NCI-H2171 (cell line): Measurements from ENCODE around the gene PDCL3.

Experiments used
- DNase-seq: peaks from one replicate; lab custom pipeline; 2025; lab: John Stamatoyannopoulos, UW

Gene PDCL3

DNA sequence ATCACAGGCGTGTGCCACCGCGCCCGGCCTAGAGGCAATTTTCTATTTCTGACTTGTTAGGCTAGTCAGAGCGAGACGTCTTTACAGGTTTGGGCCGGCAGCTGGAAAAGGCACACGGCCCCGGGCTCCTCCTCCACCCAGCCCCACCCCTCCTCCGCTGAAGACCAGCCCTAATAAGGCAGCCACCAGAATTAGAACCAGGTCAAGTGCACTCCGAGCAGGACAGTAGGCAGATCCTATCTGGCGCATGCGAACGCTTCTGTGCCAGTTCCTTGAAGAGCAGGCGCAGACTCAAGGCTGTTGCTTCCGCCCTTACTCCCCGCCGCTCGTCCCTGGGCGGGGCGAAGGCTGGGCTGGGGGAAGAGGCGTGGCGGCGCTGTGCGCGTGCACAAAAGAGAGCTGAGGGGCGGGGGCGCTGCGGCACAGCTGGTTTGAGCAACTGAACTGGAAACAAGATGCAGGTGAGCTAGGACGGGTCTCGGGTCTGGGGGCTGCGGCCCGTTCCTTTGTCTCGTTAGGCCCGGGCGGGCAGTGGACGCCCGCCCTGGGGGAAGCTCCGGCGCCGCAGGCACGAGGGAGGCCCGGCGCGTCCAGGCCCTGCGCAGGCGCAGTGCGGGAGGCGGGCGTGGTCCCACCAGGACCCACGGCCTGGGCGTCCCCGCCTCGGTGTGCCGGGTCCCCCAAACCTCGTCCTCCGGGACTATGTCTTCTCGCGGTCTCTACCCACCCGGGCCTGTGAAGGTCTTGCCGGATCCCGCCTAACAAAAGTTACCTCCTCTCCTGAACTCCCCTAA, at the start of gene PDCL3:
TSS of gene PDCL3 (plus strand) at position 381 of the 794 bp plus-strand sequence. CDS start at position 456, 75 bp downstream.
- peak; percentile 93 for DNase-seq

DNA sequence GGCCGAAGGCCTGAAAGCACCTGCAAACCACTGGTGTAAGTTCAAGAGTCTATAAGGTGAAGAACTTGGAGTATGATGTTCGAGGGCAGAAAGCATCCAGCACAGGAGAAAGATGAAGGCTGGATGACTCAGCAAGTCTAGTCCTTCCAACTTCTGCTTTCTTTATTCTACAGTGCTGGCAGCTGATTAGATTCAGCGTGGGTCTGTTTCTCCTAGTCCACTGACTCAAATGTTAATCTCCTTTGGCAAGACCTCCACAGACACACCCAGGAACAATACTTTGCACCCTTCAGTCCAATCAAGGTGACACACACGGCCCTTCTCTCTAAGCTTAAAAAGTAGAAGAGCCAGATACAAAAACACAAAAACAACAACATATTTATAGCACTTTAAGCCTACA, 49.1 kb upstream of the PDCL3 start:
- DNase-seq, result no peak

DNA sequence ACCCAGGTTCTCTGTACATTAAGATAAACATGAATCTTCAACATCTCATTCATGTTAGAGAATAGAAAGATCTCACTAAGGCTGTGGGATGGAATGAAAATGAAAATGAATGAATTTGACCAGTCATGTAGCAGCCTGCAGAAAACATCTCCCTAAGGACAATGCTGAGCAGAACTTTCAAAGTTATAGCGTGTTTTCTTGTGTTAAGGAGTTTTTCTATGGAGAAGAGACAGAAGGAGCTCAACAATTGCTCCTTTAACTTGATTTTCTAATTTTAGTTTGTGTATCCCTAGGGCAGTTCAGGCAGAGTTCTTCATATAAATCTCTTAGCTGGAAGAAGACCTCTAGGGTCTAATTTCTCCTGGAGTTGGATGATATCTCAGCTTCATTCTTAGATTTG, 45.2 kb upstream of the PDCL3 start:
- no peak for DNase-seq

DNA sequence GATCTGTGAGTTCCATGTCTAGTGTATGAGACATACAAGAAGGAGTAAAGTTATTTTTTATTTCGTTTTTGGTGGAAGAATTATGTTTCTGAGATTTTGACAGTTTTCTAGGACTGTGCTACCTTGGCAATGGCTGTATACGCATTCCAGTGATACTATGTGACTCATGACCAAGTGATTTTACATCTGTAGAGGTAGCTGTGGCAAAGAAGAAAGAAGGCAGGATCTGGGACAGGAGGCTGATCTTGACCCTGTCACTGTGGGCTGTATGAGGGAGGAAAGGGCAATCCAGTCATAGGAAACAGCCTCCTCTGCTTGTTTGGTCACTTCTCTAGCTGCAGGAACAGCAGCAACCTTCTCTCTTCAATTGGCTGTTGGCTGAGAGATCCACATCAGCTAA, 44.0 kb upstream of the PDCL3 start:
- DNase-seq, result no peak

DNA sequence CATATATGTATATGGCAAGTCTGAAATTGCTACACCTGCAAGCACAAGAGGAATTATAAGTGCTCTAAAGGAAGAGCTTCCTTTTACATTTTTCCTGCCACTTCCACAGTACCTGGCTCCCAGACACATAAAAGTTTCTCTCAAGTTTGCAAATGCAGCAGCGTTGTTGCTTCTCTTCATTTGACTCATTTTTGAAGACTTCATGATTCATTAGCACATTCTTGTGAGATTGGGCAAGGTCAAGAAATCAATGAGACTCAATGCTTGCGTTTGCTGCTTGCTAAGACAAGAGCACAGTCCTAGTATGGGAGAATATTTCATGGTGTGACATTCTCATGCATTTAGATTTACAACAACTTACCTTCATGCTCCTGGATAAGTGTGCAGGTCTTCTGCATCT, 42.6 kb upstream of the PDCL3 start:
- no peak for DNase-seq

DNA sequence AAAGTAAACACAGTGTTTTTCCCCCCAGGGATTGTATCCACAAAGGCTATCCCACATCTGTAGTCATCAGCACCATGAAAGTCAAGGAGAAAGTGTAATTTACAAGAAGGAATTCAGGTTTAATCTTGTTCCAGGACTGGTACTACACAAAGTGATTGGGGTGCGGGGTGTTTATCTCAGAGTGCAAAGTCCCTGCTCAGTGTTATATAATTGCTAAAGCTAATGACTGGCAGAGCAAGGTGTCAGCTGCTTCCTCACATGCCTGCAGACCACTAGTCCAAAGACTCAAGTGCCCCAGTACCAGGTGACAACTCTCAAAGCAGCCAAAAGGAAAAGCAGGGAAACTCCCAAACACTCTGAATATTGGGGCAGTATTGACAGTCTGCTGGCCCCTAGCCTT, 40.4 kb upstream of the PDCL3 start:
- DNase-seq, result no peak

DNA sequence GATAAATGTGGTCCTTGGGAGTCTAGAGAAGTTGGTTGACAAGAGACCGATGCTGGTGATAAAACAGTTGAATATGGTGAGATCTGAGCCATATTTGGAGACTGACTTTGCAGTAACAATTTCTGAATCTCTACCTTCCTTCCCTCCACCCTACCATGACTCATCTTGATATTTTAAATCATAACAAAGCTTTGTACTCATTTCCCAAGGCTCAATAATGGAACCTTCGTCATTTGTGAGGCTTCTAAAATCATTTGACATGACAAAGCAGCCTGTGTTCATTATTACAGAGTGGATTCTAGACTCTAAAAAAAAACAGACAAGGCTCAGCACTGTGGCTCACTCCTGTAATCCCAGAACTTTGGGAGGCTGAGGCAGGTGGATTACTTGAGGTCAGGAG, 38.5 kb upstream of the PDCL3 start:
- no peak for DNase-seq

DNA sequence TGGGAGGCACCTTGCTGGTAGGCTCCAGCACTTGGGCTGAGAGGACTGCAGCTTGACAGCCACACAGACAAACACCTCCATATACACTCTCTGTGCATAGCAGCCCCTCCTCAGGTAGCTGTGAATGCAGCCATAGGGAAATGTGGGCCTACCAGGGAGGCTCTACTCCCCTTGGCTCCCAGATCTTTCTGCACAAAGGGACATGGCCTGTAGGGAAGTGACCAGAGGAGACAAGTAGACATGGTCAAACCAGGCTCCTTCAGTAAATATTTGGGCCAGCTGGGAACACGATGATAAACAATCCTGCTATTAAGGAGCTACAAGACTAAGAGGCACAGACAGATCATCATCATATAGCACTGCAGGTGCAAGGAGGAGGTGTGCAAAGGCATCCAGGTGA, 35.9 kb upstream of the PDCL3 start:
- no peak for DNase-seq

DNA sequence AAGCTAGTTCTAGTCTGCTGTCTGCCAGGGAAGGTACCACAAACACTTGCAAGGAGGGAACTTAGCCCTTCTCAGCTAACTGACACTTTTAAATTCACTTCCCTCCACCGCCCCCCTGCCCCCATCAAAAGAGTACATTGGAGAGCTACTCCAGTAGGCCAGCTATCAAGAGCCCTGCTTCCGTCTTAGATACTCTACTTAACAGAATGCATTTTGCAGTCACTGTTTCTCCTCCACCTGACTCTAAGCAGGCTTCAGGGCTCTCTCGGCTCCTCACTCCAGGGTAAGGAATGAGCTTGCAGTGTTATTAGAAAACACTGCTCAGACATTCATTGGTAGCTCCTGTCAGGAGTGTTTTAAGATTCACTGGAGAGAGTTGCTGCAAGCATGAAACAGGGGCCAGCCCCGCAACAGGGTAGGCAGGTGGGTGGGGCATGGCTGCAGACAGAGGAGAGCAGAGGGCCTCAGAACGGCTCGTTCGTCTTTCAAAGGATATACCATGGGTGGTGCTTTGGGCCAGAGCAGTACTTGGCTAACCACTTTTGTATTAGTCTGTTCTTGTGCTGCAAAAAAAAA, 35.3 kb upstream of the PDCL3 start:
- DNase-seq, result no peak

DNA sequence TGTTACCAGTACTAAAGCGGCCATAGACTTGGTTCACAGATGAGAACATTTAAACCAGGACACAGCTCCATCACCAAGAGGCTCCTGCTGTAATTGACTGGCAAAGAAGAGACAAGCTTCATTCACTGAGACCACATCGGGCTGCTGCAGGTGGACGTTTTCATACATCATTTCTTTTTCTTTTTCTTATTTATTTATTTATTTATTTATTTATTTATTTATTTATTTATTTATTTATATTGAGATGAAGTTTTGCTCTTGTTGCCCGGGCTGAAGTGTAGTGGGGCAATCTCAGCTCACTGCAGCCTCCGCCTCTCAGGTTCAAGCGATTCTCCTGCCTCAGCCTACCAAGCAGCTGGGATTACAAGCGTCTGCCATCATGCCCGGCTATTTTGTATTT, 33.6 kb upstream of the PDCL3 start:
- no peak for DNase-seq

DNA sequence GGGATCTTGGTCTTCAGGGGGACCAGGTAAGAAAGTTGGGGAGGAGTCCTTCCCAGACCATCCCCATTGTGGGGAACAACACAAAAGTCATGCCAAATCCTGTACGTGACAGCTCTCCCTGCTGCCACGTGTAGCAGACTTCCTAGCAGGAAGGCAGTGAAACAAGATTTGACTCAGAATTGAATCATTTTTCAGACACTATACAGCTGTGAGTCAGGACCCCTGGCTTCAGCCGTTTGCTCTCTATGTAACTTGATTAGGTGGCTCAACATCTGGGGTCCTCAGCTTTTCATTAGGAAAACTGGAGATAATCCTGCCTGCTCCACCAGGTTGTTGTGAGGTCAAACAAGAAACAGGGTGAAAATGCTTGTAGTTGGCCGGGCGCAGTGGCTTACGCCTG, 32.9 kb upstream of the PDCL3 start:
- no peak for DNase-seq

DNA sequence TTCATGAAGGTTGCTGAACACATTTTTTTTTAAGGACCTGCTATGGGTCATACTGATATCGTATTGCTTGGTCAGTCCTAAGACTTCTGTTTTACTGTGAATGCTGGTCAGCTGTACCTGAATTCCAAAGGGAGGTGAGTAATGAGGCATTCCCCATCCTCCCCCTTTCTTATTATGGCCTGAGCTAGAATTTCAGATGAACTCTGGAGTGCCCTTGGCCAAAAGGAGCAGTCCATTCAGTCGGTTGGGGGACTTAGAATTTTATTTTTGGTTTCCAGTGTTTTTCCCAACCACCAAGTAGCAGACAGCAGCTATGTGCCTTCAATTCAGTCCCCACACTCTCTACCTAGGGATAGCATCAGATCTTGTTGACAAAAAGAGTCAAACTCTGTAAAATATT, 26.9 kb upstream of the PDCL3 start:
- no peak for DNase-seq

DNA sequence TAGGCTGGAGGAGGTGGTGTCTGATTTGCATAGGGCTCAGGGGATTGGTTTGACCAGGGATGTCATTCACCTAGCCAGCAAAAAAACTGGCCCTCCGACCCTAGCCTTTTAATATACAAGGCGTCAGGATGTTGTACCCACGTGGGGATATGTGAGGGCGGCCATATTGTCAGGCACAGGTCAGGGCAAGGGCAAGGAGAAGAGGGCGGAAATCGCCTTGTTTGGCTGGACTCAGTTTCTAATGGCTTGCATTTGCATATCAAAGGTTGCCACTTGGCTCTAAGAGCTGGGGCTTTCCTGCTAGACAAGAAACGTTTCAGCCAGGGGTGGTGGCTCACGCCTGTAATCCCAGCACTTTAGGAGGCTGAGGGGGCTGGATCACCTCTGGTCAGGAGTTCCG, 24.9 kb upstream of the PDCL3 start:
- no peak for DNase-seq

DNA sequence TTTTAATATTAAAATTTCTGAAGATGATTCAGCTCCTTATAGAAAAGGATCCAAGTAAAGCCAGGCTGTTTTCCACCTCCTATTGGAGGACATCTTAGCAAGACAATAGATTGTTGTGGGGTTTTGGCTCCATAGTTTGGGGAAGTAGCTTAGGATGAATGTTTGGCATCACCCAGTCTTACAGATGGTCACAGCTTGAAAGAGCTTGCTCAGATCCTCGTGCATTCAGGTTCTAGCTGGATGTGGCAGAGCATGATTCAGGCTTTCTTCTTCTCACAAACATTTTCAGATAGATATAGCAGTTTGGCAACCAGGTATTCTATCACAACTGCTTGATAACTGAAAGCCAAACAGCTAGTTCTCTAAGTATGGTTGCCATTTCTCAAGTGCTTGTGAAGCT, 23.6 kb upstream of the PDCL3 start:
- DNase-seq, result no peak

DNA sequence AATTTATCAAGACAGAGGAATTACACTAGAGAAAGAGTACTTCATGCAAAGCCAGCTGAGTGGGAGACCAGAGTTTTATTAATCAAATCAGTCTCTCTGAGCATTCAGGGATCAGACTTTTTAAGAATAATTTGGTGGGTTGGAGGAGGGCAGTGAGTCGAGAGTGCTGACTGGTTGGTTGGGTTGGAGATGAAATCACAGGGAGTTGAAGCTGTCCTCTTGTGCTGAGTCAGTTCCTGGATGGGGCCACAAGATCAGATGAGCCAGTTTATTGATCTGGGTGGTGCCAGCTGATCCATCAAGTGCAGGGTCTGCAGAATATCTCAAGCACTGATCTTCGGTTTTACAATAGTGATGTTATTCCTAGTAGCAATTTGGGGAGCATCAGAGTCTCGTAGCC, 21.4 kb upstream of the PDCL3 start:
- DNase-seq, result no peak

DNA sequence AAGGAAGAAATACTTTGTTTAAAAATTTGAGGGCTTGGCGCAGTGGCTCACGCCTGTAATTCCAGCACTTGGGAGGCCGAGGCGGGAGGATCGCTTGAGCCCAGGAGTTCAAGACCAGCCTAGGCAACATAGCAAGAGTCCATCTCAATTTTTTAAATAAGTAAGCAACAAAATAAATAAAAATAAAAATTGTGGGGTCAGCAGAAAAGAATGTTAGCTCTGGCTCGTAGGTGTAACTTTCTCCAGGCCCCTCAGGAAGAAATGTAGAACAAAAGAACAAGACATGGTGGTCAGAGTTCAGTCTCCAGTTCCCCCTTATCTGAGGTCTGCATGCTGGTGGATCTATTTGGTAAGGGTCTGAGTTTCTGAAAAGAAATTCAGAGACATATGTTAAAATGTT, 20.4 kb upstream of the PDCL3 start:
- DNase-seq, result no peak

DNA sequence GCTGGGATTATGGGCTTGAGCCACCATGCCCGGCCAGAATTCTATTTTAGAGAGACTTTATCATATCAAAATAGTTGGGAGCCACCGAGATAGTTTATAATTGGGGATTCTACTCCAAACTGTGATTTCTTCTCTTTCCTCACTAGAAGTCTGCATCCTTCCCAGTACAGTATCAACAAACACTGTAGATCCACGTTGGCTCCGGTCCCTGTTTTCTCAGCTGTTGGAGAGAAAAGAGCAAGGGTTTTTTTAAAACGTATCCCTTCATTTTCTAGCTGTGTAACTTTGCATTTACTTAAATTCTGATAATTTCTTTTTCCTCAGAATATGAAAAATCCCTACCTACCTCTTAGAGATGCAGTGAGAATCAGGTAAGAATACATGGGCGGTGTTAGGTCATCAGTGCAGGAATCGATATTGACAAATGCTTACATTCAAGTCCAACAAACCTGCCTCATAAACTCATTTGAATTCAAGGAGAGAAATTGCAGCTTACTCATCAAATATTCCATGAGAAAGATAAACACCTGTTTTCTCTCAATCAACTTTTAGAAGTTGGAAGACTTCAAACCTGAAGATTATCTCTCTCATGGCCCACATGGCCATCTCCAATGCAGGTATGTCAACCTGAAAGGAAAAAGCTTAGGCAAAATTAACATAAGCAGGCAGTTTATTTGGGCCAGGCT, 17.7 kb upstream of the PDCL3 start:
- no peak for DNase-seq

DNA sequence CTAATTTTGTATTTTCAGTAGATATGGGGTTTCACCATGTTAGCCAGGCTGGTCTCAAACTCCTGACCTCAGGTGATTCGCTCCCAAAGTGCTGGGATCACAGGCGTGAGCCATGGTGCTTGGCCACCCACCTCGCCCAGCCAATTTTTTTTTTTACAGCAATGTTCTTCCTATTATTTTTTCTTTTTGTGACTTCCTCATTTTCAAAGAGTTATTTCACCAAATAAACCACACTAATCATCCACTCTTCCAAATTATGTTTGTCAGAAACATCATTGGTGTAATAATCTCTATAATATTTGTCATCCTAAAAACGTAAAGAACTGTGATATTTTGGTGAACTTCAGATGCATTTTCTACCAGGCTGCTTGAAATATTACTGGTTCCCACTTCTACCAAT, 16.3 kb upstream of the PDCL3 start:
- no peak for DNase-seq

DNA sequence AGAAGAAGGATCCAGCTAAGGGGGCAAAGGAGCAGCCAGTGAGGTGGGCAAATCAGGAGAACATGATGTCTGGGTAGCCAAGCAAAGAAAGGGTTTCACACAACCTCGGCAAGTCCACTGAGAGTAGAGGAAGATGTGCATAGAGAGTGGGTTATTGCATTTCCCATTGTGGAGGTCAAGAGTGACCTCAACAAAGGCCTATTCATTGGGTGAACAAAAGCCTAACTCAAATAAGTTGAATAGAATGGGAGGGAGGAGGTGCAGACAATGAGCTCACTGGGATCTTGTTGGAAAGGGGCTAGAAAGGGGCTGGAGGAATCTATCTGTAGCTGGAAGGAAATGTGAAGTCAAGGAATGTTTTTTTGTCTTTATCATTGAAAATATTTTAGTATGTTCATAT, 14.0 kb upstream of the PDCL3 start:
- DNase-seq, result no peak

DNA sequence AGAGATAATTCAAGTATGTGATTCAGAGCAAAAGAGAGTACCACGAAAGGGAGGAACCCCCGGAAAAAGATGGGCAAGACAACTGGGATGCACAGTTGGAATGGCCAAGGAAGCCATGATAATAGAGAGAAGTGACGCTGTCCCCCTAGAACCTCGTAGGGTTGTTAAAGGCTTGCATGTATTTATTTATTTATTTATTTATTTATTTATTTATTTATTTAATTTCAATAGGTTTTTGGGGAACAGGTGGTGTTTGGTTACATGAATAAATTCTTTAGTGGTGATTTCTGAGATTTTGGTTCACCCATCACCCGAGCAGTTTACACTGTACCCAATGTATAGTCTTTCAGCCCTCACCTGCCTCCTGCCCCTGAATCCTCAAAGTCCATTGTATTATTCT, 11.5 kb upstream of the PDCL3 start:
- no peak for DNase-seq

DNA sequence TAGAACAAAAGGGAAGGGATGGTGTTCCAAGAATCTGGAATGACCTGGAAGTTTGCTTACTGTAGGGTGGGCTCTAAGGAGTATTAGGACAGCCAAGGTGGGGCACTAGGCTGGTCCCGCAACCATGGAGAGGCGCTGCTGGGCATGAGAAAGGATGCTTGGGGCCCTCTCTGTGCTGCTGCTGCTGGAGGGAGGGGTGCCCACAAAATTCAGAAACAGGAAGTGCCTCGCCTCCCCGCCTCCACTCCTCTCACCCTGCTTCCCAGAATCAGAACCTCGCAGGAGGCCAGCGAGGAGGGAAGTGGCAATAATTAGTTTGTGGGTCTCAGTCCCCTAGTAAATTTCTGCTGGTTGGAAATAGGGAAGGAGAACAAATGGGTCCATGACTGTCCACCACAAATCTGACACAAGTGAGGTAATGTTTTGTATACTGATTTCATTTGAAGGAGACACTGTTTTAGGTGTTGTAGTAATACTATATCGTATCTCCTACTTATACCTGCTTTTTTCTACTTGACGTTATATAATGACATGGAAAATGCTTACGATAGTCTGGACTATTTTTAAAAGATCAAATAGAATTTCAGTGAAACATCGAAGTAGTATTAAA, 7.9 kb upstream of the PDCL3 start:
- DNase-seq, result no peak

DNA sequence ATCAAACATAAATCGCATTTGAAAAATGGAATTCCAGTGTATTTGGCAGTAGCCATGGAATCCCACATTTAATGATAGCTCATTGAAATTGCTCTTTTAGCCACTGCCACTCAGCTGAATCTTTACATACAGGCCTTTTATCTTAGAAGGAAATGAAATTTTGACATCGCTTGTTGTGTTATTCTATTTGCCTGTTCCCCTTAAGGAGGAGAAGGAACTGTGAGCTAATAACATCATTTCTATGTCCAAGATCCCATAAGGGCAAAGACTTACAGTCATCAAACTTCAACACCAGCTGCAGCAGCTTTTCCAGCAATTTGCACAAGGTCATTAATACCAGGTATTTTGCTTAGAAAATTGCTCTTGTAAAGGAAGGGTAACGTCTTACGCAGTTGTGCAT, 6.0 kb upstream of the PDCL3 start:
- DNase-seq, result no peak

DNA sequence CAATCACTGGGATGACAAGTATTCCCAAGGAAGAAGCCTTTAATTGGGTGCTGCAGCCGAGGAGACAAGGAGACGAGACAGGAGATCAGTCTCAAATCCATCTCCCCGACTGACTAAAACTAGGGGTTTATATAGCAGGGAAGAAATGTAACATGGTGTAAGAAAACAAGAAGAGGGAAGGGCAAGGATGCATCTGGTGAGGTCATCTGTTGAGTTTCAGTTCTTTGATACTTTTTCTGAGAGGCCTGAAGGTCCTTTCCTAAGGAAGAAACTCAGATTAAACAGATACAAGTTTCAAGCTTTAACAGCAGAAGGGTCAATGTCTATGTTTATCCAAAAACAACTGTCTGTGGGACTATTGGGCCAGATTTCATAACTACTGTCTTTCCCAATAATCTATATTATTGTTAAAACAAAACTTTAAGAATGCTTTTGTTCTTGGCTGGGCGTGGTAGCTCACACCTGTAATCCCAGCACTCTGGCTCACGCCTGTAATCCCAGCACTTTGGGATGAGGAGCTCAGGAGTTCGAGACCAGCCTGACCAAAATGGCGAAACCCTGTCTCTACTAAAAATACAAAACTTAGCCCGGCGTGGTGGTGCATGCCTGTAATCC, 2.5 kb upstream of the PDCL3 start:
- DNase-seq, result no peak
